BE2C (cell line): Measurements from ENCODE around the gene GNAS-AS1.
"Not testable (repeated sequence)": the region's sequence is repeated elsewhere in the genome, so short reads cannot be mapped to it uniquely, and the experiment has no call there.

Experiments
- DNase-seq: peaks from one replicate; pipeline ENCODE4 v3.0.0-alpha.2; 2020
- H3K27me3 ChIP-seq: fragments of 250-450 bp; sonication (Bioruptor Pico); 2 replicates; pipeline ENCODE4 v1.5.1; 2020; ENCODE audit warnings: mild to moderate bottlenecking
- H3K36me3 ChIP-seq: fragments of 250-450 bp; sonication (Bioruptor Pico); 2 replicates; pipeline ENCODE4 v1.5.1; 2020; ENCODE audit warnings: mild to moderate bottlenecking
- H3K4me1 ChIP-seq: fragments of 250-450 bp; sonication (Bioruptor Pico); 2 replicates; pipeline ENCODE4 v1.5.1; 2020
- H3K4me3 ChIP-seq: 2 replicates; pipeline ENCODE4 v1.5.1; 2011; ENCODE audit warnings: low read depth, low read length
- H3K9me3 ChIP-seq: fragments of 250-450 bp; sonication (Bioruptor Pico); 2 replicates; pipeline ENCODE4 v1.5.1; 2020
- TF ChIP-seq, protein P1 (sequence below): IDR thresholded peaks from 2 replicates; pipeline ENCODE4 v1.5.1; 2012; ENCODE audit warnings: mild to moderate bottlenecking, low read depth, low read length

Gene GNAS-AS1

DNA sequence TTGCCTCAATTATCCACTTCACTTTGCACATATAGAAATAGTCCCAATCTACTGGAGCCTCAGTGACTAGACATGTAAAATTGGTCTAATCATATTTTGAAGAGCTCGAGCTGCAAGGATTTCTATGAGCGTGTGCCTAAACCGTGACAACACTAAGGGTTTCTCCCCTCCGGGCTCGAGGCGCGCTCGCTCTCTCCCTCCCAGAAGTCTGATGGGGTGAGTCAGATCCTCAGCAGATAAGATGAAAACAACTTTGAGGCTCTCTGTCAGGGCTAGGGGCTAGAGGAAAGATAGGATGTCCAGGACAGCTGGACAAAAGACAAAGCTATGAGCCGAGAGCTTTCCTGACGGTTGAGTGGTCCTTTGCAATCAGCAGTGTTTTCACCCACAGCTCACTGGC, 16.8 kb downstream of the GNAS-AS1 start:
- H3K9me3 ChIP-seq: no peaks in the 10 kb centered on the region
- no peak overlapping the region for H3K4me3 ChIP-seq
- H3K36me3 ChIP-seq: peaks cover 14% of the 10 kb centered on the region
- TF ChIP-seq, protein P1, sequence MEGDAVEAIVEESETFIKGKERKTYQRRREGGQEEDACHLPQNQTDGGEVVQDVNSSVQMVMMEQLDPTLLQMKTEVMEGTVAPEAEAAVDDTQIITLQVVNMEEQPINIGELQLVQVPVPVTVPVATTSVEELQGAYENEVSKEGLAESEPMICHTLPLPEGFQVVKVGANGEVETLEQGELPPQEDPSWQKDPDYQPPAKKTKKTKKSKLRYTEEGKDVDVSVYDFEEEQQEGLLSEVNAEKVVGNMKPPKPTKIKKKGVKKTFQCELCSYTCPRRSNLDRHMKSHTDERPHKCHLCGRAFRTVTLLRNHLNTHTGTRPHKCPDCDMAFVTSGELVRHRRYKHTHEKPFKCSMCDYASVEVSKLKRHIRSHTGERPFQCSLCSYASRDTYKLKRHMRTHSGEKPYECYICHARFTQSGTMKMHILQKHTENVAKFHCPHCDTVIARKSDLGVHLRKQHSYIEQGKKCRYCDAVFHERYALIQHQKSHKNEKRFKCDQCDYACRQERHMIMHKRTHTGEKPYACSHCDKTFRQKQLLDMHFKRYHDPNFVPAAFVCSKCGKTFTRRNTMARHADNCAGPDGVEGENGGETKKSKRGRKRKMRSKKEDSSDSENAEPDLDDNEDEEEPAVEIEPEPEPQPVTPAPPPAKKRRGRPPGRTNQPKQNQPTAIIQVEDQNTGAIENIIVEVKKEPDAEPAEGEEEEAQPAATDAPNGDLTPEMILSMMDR: no peak
- H3K27me3 ChIP-seq: no peaks in the 10 kb centered on the region; the same call in 1 of the 2 replicates
- no peak for DNase-seq
- no peaks in the 10 kb centered on the region for H3K4me1 ChIP-seq

DNA sequence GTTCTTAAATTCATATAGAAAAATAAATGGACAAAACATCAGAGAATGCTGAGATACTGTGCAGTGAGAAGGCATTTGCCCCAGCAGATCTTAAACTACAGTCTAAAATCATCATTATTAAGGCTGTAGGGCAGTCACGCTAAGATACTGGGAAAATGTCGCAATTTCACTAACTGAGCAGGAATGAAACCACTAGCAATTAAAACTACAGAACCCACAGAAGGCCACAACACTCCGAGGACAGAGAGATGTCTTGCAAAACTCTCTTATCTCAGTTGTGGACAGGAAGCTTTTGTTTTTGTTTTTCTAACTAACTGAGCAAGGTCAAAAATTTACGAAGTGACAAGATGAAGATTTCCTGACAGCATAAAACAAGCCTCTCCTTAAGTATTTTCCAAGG, 18.2 kb downstream of the GNAS-AS1 start:
- Histone ChIP-seq H3K4me3 (no peak overlapping the region), H3K27me3 (no peaks in the 10 kb centered on the region), H3K4me1 (no peaks in the 10 kb centered on the region), H3K9me3 (no peaks in the 10 kb centered on the region), H3K36me3 (peaks cover 16% of the 10 kb centered on the region)
- TF ChIP-seq, protein P1: no peak
- no peak for DNase-seq

DNA sequence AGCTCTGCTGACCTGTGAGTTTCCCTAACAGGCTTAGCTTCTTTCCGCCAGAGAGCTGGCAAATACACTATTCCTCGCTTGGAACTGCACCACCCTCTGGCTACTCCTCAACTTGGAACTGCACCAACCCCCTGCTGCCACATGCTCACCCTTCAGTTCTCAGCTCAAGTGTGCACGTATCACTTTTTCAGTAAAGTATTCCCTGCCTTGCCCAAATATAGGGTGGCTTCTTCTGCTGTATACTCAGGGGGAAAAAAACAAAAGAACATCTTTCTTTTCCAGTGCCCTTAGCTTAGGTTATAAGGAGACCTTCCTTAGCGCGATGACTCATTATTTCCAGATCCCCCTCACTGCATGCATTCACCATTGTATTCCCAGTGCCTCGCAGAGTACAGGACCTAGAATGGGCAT, 21.2 kb downstream of the GNAS-AS1 start:
- DNase-seq: no peak
- H3K36me3 ChIP-seq: peaks cover 16% of the 10 kb centered on the region
- no peaks in the 10 kb centered on the region for H3K4me1 ChIP-seq
- H3K27me3 ChIP-seq: no peaks in the 10 kb centered on the region
- H3K9me3 ChIP-seq: no peaks in the 10 kb centered on the region
- TF ChIP-seq, protein P1: no peak
- no peak overlapping the region for H3K4me3 ChIP-seq

DNA sequence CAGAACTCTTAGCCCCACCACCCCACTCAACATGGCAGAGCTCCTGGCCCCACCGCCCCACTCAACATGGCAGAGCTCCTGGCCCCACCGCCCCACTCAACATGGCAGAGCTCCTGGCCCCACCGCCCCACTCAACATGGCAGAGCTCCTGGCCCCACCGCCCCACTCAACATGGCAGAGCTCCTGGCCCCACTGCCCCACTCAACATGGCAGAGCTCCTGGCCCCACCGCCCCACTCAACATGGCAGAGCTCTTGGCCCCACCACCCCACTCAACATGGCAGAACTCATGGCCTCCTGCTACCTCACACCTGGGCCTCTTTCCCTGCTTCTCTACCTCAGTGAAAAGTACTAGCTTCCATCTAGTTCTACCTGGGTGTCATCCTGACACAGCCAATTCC, 21.9 kb downstream of the GNAS-AS1 start:
- DNase-seq, H3K4me3 ChIP-seq, H3K4me1 ChIP-seq, H3K9me3 ChIP-seq, H3K27me3 ChIP-seq: not testable (repeated sequence)
- H3K36me3 ChIP-seq: peaks cover 10% of the 10 kb centered on the region; the same call in 1 of the 2 replicates

DNA sequence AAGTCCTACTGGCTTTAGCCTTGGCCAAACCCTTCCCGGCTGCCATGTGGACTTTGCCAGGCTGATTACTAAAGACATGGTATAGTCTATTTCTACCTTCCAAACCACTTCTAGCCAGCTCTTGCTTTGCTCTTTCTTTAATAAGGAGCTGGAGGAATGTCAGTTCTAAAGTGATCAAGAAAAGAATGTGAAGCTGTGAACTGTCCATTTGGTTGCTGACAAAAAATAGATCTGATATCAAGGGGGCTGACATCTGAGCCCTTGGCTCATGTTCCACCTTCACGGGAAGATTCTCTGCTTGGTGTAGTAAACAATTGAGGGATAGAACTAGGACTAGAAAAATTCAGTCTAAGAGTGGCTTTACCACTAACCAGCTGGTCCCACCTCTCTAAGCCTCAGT, 22.6 kb downstream of the GNAS-AS1 start:
- Histone ChIP-seq H3K4me1 (no peaks in the 10 kb centered on the region), H3K9me3 (no peaks in the 10 kb centered on the region), H3K27me3 (no peaks in the 10 kb centered on the region), H3K36me3 (0 out of 2 replicates have a peak, but pooled peaks cover 6% of the 10 kb centered on the region), H3K4me3 (no peak overlapping the region)
- TF ChIP-seq, protein P1: no peak
- DNase-seq: no peak

DNA sequence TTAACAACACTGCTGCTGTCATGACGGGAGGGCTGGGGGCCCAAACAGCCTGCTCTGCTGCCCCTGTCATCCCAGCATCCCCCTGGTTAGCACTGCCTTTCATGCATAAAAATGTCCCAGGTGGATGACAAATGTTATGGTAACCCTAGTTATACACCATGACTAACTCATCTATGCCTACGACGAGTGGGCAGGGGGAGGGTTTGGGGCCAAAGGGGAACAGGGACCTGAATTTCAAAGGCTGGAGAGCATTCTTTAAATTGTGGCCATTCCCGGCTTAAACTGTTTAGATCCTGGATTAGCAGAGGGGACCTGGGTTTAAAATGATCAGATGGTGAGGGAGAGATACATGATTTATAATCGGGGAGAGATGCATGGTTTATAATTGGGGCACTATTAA, 24.4 kb downstream of the GNAS-AS1 start:
- DNase-seq: no peak
- Histone ChIP-seq H3K27me3 (no peaks in the 10 kb centered on the region), H3K4me1 (no peaks in the 10 kb centered on the region), H3K36me3 (0 out of 2 replicates have a peak, but pooled peaks cover 2% of the 10 kb centered on the region), H3K4me3 (no peak overlapping the region), H3K9me3 (no peaks in the 10 kb centered on the region)
- TF ChIP-seq, protein P1: no peak

DNA sequence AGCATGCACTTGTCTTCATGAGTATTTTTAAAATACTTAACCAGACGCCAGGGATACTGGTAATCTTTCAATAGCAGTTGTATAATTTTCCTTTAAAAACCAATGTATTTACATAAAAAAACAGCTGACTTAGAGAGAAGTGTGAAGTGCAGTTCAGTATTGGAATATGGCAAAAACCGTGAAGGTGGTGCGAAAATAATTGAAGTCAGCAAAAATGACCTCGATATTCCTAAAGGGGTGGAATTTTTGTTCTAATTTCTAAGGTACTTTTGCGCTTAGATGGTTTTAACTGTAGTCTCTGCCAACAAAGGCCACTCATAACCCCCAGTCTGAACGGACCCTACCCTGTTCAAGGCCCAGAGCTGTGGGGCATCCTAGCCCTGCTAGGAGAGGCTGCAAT, 25.3 kb downstream of the GNAS-AS1 start:
- H3K4me3 ChIP-seq: no peak overlapping the region
- H3K27me3 ChIP-seq: no peaks in the 10 kb centered on the region
- TF ChIP-seq, protein P1: no peak
- 0 out of 2 replicates have a peak, but pooled peaks cover 2% of the 10 kb centered on the region for H3K36me3 ChIP-seq
- H3K9me3 ChIP-seq: no peaks in the 10 kb centered on the region
- DNase-seq: no peak
- H3K4me1 ChIP-seq: no peaks in the 10 kb centered on the region
